Measurements from ENCODE around the gene TMEM54.

TMEM54 gene

DNA sequence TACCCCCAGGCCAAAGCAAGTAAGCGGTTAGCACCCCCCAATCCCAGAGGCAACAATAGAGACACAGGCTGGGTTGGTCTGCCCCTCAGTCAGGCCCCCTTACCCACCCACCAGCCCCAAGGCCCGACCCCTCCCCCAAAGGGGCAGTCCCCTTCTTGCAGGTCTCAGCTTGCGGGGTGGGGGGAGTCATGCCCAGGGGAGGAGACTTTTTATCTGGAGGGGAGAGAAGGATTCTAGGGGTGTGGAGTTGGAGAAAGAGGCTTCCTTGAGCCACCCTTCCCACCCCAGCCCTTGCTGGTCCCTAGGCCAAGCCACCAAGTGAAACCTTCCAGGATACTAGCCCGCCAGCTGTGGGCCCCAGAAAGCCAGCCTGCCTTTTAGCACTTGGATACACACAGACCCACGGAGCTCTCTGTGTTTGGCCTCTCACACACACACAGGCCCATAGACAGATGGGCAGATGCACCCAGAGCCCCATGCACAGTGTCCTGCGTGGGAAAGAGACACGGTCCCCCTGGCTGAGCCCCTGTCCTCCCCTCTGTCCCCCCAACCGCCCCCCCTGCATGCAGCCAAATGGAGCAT, 7.1 kb downstream of the TMEM54 start:
- no peak for DNase-seq (ENCODE audit: insufficient read length, low spot score)

DNA sequence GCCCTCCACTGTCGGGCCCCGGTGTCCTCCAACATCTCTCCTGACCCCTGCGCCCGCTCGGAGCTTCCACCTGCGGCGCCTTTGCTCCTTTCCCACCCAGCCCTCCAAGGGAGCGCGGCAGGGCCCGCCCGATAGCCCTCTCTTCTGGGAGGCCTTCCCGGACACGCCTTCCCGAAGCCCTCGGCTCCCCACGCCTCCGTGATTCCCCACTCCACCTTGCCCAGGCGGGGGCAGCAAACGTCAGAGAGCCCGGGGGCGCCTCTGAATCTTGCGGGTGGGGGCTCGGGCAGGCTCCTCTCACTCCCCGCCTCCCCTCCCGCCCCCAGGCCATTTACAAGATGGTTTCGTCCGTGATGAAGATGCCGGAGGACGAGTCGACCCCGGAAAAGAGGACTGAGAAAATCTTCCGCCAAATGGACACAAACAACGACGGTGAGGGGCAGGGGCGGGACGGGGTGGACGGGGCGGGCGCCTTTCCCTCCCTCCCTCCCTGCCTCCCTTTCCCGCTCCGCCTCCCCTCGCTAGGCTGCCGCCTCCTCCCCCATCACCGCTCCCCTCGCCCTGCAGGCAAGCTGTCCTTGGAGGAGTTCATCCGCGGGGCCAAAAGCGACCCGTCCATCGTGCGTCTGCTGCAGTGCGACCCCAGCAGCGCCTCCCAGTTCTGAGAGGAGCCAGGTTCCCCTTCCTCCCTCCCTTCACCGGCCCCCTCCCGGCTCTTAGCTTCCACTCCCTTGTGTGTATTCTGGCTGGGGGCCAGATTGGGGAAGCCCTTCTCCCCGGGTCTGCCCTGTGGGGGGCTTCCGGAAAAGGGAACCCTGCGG, 7.8 kb downstream of the TMEM54 start:
- FAIRE-seq (no peak), DNase-seq (ENCODE audit: insufficient read length, low spot score) (no peak)
- no peak for TF ChIP-seq POLR2A (IDR thresholded peaks at IDR 0.05; ENCODE audit: low read depth, low read length)

More for the DNA sequence above, 7.1 kb downstream of the TMEM54 start:
- TF ChIP-seq POLR2A (IDR thresholded peaks at IDR 0.05; ENCODE audit: low read depth, low read length) = no peak
- FAIRE-seq = no peak

DNA sequence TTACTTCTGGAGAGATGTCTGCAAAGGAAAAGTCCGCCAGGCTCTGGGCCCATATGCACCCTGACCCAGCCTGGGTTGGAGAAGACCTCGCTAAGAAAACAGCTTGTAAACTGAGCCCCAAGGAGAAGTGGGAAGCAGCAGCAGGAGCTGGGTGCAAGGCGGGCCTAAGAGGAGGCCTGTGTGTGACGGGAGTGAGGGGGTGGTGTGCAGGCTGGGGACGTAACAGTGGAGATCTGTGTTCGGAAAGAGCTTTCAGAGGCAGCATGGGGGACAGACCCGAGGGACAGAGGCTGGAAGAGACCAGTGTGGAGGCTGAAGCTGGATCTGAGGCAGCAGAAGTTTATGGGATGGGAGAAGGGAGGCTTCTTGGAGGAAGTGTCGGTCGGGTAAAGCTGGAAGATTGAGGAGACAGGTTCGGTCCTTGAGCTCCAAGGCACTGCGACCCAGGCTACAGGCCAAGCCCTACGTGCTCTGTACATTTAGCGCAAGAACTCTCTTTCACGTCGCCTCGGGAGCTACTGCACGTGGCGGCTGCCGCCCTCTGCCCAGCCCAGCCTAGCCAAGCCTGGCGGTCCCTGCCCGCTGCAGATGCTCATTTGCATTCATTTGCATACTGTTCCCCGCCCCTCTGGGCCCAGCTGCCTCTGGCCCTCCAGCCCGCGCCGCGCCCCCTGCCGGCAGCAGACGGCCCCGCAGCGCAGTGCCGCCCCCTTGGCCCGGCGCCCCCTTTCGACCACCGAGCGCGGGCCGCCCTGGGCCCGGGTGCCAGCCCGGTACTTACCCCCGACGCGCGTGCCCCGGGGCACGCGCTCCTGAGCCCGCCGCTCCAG, 8.6 kb downstream of the TMEM54 start:
- FAIRE-seq (no peak), DNase-seq (ENCODE audit: insufficient read length, low spot score) (no peak)
- TF ChIP-seq POLR2A (IDR thresholded peaks at IDR 0.05; ENCODE audit: low read depth, low read length) = no peak

DNA sequence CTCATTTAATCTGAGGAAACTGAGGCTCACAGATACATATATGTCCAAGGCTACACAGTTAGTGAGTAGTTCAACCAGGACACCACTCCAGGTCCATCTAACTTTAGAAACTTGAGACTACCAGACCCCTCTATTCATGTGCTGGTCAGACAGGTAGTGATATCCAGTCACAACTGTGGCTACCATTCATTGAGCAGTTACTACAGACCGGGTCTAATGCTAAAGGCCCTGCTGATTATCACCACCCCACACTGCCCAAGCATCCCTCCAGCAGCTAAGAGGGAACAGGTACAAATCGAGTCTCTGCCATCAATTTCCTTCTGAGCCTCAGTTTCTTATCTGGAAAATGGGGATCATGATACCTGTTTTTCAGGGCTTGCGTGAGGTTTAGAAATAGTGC, 9.6 kb downstream of the TMEM54 start:
- FAIRE-seq (no peak), DNase-seq (ENCODE audit: insufficient read length, low spot score) (no peak)
- no peak for TF ChIP-seq POLR2A (IDR thresholded peaks at IDR 0.05; ENCODE audit: low read depth, low read length)

DNA sequence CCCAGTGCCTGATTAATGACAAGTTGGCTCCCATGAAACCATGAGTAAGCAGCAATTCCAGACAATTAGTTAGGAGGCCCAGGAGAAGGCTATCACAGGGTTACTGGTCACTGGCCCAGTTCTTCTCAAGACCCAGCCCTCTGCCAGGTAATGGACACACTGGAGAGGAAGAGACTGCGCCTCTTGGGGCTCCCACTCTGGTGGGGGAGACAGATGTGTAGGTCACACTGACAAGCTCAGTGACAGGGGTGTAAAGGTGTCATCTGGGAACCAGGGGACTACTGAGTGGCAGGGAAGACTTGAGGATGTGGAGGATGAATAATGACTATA, 10.0 kb downstream of the TMEM54 start:
- FAIRE-seq (no peak), DNase-seq (ENCODE audit: insufficient read length, low spot score) (no peak)
- TF ChIP-seq POLR2A (IDR thresholded peaks at IDR 0.05; ENCODE audit: low read depth, low read length) = no peak

DNA sequence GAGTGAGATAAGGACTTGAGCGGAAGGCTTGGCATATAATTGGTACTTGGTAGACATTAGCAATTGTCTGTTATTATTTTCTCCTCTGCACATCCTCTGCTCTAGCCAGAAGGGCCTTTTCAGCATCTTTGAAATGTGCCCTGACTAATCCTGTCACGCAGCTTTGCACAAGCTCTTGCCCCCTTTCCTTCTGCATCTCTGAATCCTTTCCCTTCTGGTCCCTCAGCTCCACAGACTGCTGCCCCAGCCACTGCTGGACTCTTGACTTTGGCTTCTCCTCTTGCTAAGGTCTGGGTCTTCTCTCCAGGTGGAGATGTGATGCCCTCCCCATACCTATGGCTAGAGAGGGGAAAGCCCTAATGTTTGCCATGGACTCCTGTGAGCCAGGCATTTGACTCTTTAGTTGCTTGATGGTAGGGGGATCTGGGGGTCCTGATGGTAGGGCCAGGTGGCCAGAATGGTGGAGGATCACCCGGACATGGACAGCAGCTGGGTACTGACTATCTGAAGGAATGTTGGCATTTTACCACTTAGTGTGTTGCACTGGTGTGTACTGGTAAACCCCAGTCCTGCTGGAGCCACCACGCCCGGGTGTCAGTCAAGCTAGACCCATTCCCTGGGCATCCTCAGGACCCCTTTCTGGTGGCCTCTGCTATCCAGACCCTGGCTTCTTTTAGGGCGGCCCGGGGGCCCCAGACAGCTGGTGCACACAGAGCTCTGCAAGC, 10.5 kb downstream of the TMEM54 start:
- DNase-seq (ENCODE audit: insufficient read length, low spot score) (no peak), FAIRE-seq (no peak)
- TF ChIP-seq POLR2A (IDR thresholded peaks at IDR 0.05; ENCODE audit: low read depth, low read length) = no peak

DNA sequence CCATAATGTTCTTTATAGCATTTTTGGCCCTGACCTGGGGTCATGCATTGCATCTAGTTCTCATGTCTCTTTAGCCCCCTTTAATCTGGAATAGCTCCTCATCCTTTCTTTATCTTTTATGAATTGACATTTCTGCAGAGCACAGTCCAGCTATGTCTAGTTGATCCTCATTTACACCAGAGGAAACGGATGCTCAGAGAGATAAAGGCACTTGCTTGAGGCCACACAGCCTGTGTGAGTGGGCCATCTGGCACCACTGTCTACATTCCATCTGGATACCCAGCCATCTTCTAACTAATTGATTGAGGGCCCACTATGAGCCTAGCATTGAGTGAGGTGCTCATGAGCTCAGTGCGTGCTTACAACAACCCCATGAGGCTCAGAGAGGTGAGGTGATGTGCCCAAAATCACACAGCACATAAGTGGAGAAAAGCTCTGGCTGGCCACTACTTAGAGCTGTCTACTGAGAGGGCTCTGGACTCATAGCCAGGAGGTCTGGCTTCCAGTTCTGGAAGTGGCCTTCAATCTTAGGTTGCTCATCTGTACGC, 11.4 kb downstream of the TMEM54 start:
- TF ChIP-seq POLR2A (IDR thresholded peaks at IDR 0.05; ENCODE audit: low read depth, low read length) = no peak
- DNase-seq (ENCODE audit: insufficient read length, low spot score) = no peak
- no peak for FAIRE-seq

DNA sequence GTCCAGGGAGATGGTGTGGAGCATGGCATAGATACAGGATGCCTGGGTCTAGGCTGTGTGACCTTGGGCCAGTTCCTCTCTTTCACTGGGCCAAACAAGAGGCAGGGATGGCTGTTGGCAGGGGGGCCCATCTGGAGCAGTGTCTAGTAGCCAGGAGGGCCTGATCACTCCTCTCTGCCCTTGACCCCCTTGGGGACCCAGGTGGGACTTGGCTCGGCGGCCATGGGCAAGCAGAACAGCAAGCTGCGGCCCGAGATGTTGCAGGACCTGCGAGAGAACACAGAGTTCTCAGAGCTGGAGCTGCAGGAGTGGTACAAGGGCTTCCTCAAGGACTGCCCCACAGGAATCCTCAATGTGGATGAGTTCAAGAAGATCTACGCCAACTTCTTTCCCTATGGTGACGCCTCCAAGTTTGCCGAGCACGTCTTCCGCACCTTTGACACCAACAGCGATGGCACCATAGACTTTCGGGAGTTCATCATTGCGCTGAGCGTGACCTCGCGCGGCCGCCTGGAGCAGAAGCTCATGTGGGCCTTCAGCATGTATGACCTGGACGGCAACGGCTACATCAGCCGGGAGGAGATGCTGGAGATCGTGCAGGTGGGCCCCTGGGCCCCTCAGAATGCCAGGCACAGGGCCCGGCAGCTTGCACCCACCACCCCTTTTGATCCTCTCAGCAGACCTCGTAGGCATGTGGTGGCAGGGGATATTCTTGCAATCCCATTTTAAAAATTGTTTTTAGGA, 12.3 kb downstream of the TMEM54 start:
- no peak for DNase-seq (ENCODE audit: insufficient read length, low spot score)
- FAIRE-seq = no peak
- no peak for TF ChIP-seq POLR2A (IDR thresholded peaks at IDR 0.05; ENCODE audit: low read depth, low read length)

DNA sequence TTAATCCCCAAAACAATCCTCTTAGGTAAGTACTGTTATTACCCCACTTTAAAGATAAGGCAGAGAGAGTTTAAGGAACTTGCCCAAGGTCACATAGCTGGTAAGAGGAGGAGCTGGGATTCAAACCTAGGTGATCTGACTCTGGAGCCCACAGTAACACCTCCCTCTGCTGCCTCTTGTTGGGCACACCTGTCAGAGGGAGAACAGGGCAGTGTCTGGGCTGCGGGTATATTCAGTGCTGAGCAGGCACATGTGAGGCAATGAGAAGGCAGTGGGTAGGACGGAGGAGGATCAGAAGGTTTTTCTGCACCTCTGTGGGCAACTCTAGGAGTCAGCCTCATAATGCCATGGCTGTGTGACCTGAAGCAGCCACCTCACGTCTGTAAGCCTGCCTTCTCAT, 13.1 kb downstream of the TMEM54 start:
- no peak for TF ChIP-seq POLR2A (IDR thresholded peaks at IDR 0.05; ENCODE audit: low read depth, low read length)
- DNase-seq (ENCODE audit: insufficient read length, low spot score) = no peak
- FAIRE-seq = no peak

DNA sequence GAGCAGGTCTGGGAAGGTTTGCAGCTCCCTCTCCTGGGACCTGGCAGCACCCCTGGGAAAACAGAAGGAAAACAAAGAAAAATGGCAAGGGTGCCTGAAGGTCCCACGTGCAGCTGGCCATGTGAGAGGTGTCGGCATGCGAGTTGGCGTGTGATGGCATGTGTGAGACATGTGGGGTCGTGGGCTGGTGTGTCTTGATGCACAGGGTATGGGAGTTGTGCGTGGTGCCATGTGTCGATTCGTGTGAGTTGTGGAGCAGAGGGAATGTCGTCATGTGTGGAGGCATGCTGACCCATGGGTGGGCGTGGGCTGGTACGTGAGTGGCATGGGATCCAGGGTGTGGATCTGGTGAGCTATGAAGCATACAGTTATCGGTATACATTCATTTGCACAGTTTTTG, 13.6 kb downstream of the TMEM54 start:
- no peak for FAIRE-seq
- no peak for DNase-seq (ENCODE audit: insufficient read length, low spot score)
- no peak for TF ChIP-seq POLR2A (IDR thresholded peaks at IDR 0.05; ENCODE audit: low read depth, low read length)

DNA sequence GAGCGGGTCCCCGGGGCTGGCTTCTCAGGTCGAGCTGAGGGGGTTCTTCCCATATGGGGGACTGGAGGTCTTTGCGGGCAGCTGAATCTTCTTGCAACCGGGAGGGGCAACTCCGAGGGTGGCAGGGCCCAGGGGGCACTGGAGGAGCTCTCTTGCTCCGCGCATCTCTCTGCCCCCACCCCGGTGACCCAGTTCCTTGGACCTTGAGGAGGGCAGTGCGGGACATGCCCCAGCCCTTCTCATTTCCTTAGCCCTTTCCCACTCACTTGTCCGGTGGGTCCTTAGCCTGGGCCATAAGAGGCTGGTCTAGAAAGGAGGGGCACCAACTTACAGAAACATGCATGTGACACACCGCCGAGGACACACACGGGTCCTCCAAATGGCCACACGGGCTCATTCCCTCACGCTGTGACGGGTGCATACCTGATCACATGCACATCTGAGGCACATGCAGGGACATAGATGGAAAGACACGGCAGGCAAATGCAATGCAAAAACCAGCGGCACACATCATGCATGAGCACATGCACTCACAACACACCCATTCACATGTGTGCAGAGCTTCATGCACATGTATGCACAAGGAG, 14.3 kb downstream of the TMEM54 start:
- DNase-seq (ENCODE audit: insufficient read length, low spot score) (no peak), FAIRE-seq (no peak)
- no peak for TF ChIP-seq POLR2A (IDR thresholded peaks at IDR 0.05; ENCODE audit: low read depth, low read length)

DNA sequence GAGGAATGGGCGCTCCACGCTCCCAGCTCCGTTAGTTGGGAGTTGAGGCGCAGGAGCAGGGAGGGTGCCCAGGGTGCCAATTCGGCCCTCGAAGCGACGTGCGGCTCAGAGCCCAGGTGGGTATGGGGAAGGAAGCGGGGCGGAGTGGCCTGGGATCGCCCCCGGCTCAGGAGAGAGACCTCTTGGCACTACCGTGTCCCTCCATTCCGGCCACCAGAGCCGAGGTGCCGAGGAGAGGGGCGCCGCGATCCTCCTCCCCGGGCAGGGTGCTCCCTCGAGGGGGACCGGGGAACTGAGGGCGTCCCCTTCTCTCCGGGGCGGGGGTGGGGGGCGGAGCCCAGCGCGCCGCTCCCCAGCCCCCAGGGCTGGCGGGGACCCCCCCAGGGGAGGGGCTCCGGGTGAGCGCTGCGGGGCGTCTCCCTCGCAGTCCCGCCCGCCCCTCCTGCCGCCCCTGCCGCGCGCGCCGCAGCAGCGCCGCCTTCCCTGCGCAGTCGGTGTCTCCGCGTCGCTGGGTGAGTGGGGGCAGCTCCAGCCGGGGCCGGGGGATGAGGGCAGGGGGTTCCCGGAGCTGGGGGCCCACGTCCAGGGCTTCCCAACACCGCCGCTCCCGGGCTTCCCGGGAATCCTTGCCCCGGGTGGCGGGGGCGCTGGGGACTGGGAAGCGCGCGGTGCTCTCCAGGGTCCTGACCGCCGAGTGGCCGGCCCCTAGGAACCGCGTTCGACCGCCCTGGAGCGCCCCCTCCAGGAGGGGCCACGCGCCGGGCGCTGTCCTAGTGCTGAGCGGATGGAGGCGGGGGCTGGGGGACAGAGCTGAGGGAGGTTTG, 15.0 kb downstream of the TMEM54 start, which contains the start of gene HPCA:
Gene HPCA (plus strand): TSS at position 488 of the 824 bp plus-strand sequence. CDS start 2,408 bp downstream, outside the sequence.
- no peak for TF ChIP-seq POLR2A (IDR thresholded peaks at IDR 0.05; ENCODE audit: low read depth, low read length)
- peak; percentile 73 for DNase-seq (ENCODE audit: insufficient read length, low spot score)
- no peak for FAIRE-seq

Measured in H54 (cell line).